Left renal cortex interstitium (tissue), 4 donors: Measurements from ENCODE around the gene RNGTT. TPM values are rescaled to one million over a fixed set of nuclear protein-coding genes. Genes with fewer than 3 reads are reported as not detected.
"Not testable (repeated sequence)": the region's sequence is repeated elsewhere in the genome, so short reads cannot be mapped to it uniquely, and the experiment has no call there.

Experiments
- DNase-seq, 4 donors: peaks; one replicate each; pipeline ENCODE4 v3.0.0-alpha.2; 2013; ENCODE audit warnings: low read depth in 4 of 4, low spot score in 2 of 4, missing footprints in 1 of 4
- polyA plus RNA-seq, 4 donors: library from polyadenylated mRNA; unstranded; fragments of 120-200 nt; gene quantifications; one replicate each; pipeline ENCODE4 v1.2.1, GENCODE V29; 2013; ENCODE audit not compliant: insufficient read length in 4 of 4

Gene RNGTT
- polyA plus RNA-seq, 4 donors: 14.3 to 16.1 (median 15.2) TPM

DNA sequence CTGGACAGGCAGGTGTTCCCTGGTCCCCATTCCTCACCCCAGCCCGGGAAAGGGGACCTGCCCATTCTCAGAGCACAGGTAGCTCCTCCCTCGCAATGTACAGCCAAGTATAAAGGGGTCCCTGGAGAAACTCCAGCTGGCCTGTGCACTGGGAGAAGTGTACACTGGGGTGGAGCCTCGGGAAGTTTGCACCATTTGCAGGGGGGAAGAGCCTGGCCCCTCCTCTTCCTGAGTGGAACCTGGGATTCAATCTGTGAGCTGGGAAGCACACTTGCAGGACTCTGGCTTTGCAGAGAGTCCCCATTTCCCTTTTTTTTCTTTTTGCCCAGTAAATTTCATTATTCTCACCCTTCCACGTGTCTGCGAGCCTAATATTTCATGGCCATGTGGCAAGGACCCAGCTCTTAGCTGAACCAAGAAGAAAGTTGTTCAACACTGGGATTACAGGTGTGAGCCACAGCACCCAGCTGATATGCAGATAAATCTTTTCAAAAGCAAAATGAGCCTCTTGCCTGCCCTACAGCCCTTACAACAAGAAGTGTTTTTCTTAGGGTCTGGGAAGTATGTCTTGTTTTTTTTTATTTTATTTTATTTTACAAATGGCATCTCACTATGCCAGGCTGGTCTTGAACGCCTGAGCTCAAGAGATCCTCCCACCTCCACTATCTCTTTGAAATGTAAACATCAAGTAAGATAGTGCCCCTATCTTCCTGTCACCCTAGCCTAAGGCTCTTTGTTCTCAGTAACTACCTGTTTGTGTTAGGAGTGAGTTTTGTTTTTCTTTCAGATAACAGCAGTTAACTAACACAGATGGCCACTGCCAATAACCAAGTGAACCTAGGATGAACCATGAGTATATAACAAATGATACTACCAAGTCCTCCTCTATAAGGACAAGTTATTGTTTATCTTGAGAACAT, 9.3 kb upstream of the RNGTT start:
- DNase-seq: no peak

DNA sequence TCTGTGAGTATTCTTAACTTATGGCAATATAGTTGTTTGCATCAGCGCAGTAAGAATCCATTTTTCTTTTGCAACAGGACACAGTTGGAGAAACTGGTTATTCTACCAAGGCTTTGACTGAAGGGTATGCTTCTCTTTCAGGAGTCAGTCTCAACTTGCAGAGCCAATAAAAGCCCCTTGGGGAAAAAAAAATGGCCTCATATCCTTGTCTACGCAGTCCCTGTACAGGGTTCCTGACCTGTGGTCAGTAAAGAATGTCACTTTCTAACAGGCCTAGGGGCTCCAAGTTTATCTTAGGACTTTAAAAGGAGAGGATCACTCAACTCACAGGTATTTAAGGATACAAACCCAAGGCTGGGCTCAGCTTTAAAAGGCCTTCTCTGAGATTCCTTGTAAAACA, 6.9 kb upstream of the RNGTT start:
- no peak for DNase-seq

DNA sequence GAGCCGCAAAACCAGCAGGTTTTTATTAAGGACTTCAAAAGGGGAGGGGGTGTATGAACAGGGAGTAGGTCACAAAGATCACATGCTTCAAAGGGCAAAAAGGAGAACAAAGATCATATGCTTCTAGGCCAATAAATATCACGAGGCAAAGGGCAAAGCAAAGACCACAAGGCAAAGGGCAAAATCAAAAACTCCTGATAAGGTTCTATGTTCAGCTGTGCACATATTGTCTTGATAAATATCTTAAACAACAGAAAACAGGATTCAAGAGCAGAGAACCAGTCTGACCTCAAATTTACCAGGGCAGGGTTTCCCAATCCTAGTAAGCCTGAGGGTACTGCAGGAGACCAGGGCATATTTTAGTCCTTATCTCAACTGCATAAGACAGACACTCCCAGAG, 5.8 kb upstream of the RNGTT start:
- not testable (repeated sequence) for DNase-seq

DNA sequence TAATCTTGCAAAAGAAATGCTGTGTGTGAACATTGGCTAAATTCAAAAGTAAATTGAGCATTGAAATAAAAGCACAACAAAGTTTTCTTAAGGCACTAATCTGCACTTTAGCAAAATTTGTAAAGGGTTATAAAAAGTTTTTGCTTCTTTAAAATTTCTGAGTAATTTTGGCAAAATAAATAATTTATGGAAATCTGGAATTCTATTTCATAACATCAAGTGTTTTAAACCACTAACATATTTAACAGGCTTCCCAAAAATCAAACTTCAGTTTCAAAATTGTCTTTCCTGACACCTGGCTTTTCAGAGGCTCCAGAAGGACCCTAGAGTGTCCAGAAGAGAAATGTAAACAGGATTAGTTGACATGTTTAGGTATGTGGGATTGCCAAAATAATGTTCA, 4.5 kb upstream of the RNGTT start:
- no peak for DNase-seq

DNA sequence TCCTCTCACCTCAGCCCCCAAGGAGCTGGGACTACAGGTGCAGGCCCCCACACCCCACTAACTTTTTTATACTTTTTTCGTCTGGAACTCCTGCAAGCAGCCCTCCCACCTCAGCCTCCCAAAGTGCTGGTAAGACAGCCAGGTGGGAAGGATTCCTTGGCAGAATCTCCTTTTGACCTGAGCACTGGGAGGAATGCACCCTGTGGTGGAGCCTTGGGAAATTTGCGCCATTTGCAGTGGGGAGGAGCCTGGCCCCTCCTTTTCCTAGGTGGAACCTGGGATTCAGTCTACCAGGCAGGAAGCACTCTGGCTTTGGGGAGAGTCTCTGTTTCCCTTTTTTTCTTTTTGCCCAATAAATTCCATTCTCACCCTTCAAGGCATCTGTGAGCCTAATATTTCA, 2.3 kb upstream of the RNGTT start:
- no peak for DNase-seq

DNA sequence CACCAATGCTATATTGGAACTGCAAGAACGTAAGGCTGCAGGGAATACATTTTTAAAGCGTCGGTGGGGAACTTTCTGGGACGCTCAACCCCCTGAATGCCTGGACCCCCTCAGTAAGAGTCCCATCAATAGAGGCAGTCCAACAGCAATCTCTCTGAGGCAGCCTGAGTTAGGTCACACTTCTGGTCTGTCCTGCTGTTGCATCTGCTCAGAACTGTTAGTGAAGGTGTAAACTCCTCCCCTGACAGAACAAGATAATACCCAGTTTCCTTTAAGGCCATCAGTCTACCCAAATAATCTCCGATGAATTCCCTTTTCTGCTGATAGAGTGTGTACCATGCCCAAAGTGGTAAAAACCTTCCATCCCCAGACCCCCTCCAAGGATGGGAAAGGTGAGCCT, 1.1 kb upstream of the RNGTT start:
- no peak for DNase-seq

DNA sequence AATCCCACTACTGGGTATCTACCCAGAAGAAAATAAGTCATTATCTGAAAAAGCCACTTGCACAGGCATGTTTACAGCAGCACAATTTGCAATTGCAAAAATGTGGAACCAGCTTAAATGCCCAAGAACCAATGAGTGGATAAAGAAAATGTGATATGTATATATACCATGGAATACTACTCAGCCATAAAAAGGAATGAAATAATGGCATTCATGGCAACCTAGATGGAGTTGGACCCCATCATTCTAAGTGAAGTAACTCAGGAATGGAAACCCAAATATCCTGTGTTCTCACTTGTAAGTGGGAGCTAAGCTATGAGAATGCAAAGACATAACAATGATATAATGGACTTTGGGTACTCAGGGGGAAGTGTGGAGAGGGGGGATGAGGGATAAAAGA, 4.6 kb downstream of the RNGTT start:
- DNase-seq: no peak

DNA sequence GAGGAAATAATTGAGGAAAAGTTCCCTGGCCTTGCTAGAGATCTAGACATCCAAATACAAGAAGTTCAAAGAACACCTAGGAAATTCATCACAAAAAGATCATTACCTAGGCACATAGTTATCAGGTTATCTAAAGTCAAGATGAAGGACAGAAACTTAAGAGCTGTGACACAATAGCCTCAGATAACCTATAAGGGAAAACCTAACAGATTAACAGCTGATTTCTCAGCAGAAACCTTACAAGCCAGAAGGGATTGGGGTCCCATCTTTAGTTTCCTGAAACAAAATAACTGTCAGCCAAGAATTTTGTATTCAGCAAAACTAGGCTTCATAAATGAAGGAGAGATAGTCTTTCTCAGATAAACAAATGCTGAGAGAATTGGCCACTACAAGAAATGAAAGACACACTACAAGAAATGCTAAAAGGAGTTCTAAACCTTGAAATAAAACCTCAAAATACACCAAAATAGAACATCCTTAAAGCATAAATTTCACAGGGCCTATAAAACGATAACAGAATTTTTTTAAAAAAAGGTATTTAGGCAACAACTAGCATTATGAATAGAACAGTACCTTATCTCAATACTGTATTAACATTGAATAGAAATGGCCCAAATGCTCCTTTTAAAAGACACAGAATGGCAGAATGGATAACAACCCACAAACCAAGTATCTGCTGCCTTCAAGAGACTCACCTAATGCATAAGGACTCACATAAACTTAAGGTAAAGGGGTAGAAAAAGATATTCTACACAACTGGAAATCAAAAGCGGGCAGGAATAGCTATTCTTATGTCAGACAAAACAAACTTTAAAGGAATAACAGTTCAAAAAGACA, 9.7 kb downstream of the RNGTT start:
- DNase-seq: no peak

DNA sequence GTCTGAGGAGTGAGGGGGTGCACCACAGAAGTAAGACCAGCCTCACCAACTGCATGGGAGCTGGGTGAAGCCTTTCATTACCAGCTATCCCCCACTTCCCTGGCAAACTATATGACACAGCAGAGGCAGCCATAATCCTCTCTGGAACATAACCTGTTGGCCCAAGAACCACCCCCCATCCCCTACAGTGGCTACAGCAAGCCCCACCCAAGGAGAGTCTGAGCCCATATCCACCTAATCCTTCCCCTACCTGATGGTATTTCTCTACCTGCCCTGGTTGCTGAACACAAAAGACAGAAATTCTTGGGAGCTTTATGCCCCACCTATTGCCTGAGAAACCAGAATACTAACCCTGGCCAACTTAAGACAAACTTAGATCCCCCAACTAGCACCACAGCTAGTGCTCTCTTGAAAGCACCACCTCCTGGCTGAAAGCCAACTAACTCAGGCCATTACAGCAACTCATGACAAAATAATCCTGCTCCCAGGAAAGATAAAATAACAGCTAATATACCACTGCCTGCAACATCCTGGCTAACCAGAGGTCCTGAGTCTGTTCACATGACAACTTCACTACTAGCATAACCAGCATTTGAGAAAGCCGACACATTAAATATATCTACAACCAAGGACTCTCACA, 11.2 kb downstream of the RNGTT start:
- DNase-seq: no peak

DNA sequence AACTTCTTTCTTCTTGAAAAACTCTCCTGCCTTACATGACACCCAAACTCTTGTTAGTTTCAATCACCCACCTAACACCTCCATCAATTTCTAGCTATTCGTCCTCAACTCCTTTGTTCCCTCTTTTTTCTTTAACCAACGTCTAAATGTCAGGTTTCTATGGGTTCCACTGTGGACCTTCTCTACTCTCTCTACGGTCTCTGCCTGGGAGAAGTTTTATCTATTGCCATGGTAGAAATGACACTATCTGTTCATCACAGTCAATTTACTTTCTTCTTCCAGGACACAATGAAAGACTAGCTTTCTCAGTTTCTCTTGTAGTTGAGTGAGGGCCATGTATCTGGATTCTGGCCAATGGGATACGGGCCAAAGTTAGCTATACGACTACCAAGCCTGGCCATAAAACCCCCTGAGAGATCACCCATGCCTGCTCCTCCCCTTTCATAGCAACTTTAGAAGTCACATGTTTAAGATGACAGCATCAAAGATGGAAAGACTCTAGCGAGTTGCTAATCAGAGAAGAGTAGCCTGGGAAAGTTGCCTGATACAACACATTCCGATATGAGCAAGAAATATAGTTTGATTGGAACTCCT, 17.9 kb downstream of the RNGTT start:
- DNase-seq: no peak

DNA sequence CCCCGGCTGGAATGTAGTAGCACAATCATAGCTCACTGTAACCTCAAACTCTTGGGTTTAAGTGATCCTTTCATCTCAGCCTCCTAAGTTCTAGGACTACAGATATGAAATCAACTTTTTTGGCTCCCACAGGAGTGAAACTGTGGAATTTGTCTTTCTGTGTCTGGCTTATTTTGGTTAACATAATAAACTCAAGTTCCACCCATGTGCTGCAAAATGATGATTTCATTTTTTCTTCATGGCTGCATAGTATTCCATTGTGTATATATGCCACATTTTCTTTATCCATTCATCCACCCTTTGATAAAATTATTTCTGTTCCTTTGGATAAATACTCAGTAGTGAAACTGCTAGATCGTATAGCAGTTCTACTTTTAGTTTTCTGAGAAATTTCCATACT, 29.9 kb downstream of the RNGTT start:
- DNase-seq: no peak

DNA sequence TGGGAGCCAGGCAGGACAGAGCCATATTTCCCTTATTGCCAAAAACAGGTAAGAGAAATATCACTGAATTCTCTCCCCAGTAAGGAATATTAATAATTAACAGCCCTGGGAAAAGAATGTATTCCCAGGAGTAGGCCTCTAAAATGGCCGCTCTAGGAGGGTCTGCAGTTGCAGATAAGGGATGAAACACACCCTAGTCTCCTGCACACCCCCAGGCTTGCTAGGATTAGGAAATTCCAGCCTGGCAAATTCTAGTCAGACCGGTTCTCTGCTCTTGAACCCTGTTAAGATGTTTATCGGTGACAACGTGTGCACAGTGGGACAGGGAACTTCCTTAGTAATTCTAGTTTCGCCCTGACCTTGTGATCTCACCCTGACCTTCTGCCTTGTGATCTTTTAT, 31.4 kb downstream of the RNGTT start:
- DNase-seq: not testable (repeated sequence)

DNA sequence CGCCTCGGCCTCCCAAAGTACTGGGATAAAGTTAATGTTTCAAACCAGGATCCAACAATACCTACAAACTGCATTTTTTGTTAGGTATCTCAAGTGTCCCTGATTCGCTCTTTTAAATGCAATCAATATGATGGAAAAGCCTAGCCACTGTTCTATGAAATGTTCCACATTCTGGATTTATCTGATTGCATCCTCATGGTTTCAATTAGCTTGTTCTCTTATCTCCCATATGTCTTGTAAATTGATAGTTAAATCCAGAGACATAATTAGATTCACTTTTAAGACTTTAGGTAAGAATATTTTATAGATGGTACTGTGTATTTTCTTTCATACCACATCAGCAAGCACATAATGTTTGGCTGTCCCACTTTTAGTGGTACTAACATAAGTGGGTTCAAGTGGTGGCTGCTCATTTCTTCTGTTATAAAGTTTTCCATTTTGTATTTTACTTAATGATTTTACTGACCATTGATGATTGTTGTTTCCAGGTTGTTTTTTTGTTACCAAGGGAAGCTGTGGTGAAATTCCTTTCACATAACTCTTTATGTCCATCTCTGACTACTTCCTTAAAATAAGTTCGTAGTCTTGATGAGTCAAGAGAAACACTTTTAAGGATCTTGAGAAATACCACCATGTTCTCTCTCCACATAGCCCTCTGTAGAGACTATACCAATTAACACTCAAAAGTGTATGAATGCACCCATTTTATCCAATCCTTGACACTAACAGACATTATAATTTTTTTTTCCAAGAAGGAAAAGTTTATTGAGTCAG, 40.5 kb downstream of the RNGTT start:
- no peak for DNase-seq

DNA sequence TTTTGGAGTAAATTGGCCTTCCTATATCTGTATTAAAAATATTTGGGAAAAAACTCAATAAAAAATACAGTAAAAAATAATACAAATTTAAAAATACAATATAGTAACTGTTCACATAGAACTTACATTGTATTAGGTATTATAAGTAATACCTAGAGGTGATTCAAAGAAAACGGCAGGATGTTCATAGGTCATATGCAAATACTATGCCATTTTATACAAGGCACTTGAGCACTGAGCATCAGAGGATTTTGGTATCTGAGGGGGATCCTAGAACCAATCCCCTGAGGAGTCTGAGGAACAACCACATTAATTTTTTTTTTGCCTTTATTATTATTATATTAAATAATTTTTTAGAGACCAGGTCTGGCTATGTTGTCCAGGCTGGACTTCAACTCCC, 41.7 kb downstream of the RNGTT start:
- DNase-seq: no peak

DNA sequence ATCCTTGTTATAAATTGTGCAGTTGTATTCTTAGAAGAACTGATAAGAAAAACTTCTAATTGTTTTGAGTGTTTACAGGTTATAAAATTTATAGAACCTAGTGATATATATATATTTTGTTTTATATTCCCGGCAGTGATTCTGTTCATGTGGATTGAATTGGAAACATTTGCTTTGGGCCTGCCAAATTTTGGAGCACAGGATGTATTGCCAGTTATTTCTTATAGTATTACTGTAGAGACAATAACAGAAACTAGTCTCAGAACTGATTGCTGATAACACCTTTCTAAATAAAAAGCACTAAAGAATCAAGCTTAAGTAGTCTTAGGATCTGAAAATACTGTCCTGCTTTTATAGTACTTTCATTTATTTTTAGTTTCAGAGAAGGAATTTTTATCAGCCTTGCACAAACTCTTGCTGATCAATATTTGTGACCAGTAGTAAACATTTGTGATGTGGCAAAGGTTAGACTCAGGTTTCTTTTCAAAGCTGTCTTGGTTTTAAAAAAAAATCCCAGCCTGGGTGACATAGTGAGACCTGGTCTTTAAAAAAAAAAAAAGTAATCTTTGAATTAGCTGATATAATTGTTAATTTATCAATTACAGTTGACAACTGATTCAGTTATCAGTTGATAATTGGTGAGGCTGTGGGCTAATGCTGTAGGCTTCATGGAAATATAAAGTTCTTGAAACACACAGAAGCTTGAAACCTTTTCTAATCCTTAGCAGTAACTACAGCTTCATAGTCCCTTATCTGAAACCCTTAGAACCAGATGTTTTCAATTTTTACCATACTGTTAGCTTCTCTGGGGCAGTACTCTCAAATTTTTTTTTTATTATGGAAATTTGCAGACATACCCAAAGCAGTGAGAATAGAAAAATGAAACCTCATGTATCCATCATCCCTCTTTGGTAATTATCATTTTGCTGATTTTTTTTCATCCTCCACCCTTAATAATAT, 42.4 kb downstream of the RNGTT start:
- no peak for DNase-seq

DNA sequence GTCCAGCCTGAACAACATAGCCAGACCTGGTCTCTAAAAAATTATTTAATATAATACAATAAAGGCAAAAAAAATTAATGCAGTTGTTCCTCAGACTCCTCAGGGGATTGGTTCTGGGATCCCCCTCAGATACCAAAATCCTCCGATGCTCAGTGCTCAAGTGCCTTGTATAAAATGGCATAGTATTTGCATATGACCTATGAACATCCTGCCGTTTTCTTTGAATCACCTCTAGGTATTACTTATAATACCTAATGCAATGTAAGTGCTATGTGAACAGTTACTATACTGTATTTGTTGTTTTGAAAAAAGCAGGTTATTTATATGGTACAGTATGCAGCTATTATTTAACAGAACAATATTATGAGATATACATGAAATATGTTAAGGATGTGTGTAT, 43.3 kb downstream of the RNGTT start:
- no peak for DNase-seq

DNA sequence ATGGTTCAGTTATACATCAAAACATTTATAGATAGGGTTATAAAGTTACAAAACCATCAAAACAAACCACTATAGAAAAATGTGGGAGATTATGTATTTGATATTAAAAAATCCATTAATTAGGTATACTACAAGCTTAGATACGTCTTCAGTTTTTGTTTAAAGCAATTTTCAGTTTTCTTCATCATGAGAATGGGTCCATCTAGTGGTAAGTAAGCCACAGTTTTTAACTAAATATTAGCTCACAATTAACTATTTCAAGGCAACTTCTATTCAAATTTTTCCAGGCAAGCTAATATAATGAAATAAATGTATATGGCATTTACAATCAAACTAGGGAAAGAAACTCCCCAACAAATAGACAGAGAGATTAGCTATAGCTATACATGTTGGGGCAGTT, 44.4 kb downstream of the RNGTT start:
- DNase-seq: no peak

DNA sequence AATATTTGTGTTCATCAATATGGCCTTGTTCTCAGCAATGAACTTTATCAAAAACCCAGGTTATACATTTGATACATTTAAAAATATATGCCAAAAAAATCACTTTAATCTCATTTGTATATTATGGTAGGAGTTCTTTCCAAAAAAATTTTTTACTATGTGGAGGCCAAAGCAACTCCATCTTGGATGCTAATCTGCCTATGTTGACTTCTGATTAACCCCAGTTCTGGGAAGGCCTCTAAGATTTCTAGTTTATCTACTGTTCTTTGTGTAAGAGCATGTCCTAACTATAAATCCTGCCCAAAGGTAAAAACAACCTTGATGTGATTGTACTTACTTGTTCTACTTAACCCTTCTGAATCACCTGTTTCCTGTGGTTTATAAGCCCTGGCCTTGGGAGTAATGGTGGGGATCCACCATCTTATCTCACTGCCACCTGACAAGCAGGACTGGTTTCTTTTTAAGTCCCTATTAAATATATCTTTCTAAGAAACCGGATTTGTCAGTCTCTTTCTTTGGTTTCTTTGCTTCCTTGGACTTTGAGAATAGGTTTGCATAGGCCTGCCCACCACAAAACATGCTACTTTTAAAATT, 46.7 kb downstream of the RNGTT start:
- no peak for DNase-seq
